Posterior cingulate gyrus (tissue), 11 donors: Measurements from ENCODE around the gene TIMP3.
A peak's percentile ranks its signal among the peaks of the same experiment; 100 is the strongest.

Experiments used
- DNase-seq, 10 donors: peaks; one replicate each; pipeline versions ENCODE4 v3.0.0 to v3.0.0-alpha.2; 2020 to 2021; ENCODE audit warnings: mixed read lengths in 3 of 10
- intact Hi-C: fragments of 100-400 bp; cut with DNase I; formaldehyde crosslinking; loops from one replicate; pipeline ENCODE4 v1.15.1; 2023

Gene TIMP3

DNA sequence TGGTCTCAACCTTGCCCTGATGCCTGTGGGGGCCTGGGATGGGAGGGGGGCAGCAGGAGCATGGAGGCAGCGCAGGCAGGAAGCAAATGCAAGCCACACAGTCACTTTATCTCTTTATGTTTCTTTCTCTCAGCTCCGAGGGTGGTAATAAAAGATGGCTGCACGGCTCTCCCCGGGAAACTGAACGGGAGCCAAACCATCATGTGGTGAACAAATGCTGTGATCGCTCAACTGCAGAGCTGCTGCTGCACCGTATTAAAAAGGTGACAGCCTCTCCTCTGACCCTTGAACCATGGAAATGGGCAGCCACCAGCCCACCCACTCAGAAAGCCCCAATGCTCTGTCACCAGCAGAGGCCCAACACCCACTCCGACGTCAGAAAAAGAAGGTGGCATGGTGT, 110.0 kb downstream of the TIMP3 start:
- DNase-seq: peak in 1 of 10 donors; percentile 66
- intact Hi-C loops: no loop called here
